GM21717 (cell line): ENCODE data around the gene OSER1.
A peak's percentile ranks its signal among the peaks of the same experiment; 100 is the strongest.
"Not testable (repeated sequence)": the region's sequence is repeated elsewhere in the genome, so short reads cannot be mapped to it uniquely, and the experiment has no call there.

Experiments used
- ATAC-seq: cut with Tn5 transposase; IDR thresholded peaks from one replicate; pipeline ENCODE4 v1.9.1; 2021; ENCODE audit warnings: mild to moderate bottlenecking, moderate library complexity; ENCODE audit not compliant: unreplicated experiment

Gene OSER1

DNA sequence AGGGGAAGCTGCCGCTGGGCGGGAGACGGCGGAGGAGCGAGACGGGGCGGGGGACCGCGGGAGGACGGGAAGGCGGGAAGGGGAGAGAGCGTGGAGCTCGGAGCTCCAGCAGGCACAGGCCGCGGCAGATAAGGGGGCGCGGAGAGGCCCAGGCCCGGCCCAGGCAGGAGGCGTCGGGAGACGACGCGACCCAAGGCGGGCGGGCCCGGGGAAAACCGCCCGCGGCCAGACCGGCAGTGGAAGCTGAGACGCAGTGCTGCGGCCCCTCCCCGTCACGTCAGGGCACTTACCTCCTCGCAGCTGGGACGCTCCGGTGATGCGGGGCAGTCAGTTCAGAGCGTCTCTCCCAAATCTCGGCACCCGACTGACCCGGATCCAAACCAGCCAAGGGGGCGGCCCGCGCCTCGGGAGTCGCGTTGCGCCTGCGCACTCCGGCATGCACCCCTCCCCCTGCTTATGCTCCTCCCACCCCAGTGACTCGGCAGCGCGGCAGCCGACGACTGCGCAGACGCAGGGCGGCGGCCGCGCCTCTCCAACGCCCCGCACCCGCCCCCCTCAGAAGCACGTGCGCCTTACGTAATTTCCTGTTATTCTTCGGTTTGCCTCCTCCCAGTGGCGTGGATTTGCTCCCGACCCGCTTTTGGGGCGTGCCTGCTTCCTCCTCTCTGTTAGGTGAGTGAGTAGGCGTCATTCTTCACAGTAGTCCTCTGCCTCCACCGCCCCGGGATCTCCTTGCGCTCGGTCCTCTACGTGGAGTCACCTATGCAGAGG is at the start of gene OSER1:
Gene OSER1 (minus strand): TSS at position 366 of the 771 bp plus-strand sequence. CDS start 3,814 bp downstream, outside the sequence.
- ATAC-seq: peak; percentile 76

DNA sequence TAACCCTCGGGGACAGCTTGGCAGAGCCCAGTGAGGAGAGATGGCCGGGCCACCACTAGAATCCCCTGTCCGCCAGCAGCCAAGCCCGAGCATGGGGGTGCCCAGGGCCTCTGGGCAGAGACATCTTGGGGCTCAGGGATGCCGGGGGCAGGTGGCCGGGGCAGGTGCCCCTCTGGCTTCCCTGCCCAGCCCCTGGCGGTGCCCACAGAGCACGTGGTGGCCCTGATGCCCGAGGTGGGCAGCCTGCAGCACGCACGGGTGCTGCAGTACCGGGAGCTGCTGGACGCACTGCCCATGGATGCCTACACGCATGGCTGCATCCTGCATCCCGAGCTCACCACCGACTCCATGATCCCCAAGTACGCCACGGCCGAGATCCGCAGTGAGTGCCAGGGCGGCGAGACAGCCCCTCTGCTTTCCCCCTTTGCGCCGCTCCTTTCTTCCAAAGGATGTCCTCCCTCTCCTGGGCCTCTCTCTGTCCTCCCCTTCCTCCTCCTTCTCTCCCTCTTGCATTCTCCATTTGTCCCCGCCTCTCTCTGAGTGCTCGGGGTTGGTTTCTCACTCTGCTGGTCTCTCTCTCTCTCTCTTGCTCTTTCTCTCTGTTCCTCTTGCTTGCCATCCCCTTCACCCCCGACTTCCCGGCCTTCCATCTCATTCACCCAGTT is 47.8 kb upstream of the OSER1 start:
- no peak for ATAC-seq

GRCh38 chr20:44256961-44257360 is 46.4 kb upstream of the OSER1 start:
- no peak for ATAC-seq

- no peak for ATAC-seq
Observed at GRCh38 chr20:44255942-44256341, 45.4 kb upstream of the OSER1 start.

DNA sequence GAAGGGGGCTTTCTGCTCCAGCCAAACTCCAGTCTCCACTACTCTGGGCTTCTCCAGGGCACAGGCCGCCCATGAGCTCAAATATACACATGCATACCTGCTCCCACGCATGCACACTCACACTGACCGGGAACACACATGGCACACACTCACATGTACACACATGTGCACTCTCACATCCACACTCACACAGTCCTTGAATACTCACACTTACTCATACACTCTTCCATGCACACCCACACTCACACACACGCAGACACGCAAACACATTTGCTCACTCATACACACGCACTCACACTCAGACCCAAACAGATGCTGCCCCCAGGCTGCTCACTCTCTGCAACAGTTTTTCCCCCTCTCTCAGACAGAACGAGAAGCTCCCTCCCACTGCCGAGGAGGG is 43.5 kb upstream of the OSER1 start:
- ATAC-seq: no peak

DNA sequence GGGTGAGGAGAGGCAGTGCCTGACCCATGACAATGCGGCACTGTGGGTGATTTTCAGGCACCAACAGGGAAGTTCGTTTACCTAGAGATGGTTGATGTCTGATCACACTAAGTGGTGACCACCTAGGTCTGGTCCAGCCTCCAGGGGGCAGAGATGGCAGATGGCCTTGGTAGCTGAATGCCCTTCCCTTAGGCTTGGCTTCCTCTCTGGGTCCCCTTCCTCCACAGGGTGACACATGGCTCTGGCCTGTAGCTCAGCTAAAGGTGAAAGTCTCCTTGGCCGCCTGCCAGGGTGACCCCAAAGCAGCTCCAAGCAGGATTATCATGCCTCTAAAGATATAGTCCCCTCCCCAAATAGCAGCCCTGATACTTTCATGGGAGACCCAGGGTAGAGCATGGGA is 43.0 kb upstream of the OSER1 start:
- no peak for ATAC-seq

DNA sequence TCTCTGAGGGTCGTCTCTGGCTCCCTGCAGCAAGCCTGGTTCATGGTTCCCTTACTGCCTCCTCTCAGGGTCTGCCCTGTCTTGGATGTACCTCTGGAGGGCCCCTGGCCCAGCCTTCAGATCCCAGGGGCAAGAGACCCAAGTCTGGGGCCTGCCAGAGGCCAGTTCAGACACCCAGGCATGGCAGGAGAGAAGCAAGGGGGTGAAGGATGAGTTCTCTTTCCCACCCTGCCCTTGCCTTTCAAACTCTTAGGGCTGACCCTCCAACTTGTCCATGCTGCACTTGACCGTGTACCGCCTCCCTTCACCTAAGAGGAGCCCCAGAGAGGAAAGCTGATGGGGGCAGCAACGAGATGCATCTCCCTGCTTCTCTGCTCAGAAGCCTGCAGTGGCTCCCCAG is 40.7 kb upstream of the OSER1 start:
- no peak for ATAC-seq

- no peak for ATAC-seq
Observed at GRCh38 chr20:44248410-44248759, 37.8 kb upstream of the OSER1 start.

DNA sequence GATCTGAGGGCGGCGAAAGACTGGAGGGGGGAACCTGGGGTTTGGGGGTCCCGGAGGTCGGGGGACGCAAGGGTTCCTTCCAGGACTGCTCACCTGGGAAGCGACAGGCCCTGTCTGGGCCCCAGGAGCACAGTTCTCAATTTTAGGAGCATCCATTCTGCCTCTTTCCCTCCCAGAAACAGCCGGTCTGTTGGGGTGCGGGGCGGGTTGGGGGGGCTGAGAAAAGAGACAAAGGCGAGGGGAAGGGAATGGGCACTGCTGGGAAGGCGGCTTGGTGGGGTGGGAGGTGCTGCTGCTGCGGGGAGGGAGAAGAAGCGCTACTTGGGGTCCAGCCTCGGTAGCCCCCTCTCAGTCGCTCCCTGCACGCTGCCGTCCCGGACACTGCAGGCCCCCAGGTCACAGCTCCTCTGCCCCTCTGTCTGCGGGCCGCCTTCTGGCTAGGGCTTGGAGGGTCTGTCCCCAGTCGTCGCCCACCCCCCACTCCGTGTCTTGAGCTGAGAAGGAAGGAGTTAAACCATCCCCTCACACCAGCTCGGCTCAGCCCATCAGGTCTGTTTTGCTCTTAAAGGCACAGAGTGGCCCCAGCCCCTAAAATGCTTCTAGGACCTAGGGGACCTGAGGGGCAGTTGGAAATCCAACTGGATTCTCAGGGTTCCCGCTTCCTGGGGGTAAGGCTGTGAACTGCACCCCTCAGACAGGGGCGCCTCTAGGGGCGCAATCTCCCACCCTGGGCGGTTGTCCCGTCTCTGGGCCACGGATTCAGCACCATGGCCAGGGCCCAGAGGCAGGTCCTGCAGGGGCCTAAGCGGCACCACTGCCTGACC is 37.2 kb upstream of the OSER1 start:
- no peak for ATAC-seq

DNA sequence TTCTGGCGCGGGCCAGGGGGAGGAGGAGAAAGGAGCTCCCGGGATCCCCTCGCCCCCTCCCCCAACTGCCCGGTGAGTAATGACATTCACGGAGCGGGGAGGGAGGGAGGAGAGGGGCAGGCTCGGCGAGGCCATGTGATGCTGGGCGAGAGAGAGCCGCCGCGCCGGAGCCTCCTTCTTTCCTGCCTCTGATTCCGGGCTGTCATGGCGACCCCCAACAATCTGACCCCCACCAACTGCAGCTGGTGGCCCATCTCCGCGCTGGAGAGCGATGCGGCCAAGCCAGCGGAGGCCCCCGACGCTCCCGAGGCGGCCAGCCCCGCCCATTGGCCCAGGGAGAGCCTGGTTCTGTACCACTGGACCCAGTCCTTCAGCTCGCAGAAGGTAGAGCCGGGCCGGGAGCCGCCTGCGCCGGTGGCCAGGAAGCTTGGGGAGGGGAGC is 36.6 kb upstream of the OSER1 start, which contains the start of gene GDAP1L1:
Gene GDAP1L1 (plus strand): TSS at position 178 of the 441 bp plus-strand sequence. CDS start 27 bp downstream, at position 205.
- ATAC-seq: no peak

DNA sequence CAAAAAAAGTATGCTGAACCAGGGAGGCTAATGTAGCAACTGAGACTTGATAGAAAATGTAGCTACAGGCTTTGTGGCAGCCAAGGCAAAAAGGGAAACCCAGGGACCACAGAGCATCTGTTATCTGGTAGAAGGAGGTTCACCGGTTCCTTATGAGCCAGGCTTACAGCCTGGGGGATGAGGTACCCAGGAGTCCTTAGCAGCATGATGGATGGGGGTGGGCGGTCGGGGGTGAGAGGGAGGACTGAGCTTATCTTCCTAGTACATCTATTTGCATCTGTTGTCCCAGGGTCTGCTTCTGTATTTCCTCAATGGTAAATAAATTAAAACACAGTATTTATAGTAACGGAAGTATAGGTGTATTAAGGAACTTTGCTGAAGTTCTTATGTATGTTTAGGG is 35.4 kb upstream of the OSER1 start:
- ATAC-seq: no peak

GRCh38 chr20:44241796-44242195 is 31.2 kb upstream of the OSER1 start:
- ATAC-seq: no peak

- ATAC-seq: not testable (repeated sequence)
Observed at GRCh38 chr20:44236840-44237239, 26.3 kb upstream of the OSER1 start.

- ATAC-seq: no peak
Observed at GRCh38 chr20:44235702-44236101, 25.1 kb upstream of the OSER1 start.

GRCh38 chr20:44234566-44235317 is 24.2 kb upstream of the OSER1 start:
- no peak for ATAC-seq

GRCh38 chr20:44233436-44234016 is 23.0 kb upstream of the OSER1 start:
- no peak for ATAC-seq

DNA sequence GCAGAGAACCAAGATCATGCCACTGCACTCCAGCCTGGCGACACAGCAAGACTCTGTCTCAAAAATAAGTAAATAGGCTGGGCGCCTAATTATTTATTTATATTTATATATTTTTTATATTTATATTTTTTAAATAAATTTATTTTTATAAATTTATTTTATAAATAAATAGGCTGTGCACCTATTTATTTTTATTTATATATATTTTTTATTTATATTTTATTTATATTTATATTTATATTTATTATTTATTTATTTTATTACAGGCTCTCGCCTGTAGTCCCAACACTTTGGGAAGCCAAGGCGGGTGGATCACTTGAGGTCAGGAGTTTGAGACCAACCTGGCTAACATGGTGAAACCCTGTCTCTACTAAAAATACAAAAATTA is 21.9 kb upstream of the OSER1 start:
- ATAC-seq: not testable (repeated sequence)

DNA sequence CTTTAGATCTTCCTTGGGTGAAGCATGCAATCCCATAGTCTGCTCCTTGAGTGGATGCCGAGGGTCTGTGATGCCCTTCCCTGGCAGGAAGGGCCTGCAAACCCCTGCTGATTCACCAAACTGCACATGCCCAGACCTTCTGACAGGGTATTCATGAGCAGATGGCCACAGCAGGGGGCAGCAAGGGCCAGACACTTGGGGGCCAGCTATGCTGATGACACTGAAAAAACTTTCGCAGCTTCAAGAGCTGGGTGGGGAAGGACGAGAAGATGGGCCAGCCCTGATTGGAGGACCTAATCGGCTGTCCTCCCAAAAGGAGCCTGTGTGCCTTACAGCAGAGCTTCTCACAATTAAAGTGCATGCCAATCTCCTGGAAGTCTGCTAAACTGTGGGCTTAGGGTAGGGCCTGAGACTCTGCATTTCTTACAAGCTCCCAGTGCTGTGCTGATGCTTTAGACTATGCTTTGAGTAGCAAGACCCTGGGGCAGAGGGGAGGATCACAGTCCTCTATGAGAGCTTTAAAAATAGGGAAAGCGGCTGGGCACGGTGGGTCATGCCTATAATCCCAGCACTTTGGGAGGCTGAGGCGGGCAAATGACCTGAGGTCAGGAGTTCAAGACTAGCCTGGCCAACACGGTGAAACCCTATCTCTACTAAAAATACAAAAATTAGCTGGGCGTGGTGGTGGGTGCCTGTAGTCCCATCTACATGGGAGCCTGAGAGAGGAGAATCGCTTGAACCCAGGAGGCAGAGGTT is 21.3 kb upstream of the OSER1 start:
- no peak for ATAC-seq

GRCh38 chr20:44231193-44231592 is 20.6 kb upstream of the OSER1 start:
- no peak for ATAC-seq
